Stimulated activated CD4-positive, alpha-beta T cell treated with anti-CD3 and anti-CD28 coated beads, Interleukin-12 subunit alpha, Interleukin-12 subunit beta, amount 100 ng/mL, for 48 hours (primary cell): ENCODE data around the gene MPHOSPH10.
"Not testable (repeated sequence)": the region's sequence is repeated elsewhere in the genome, so short reads cannot be mapped to it uniquely, and the experiment has no call there.

Experiments
- DNase-seq, 3 donors: peaks; one replicate each; pipeline ENCODE4 v3.0.0-alpha.2; 2020; ENCODE audit warnings: low read depth in 2 of 3, low spot score in 1 of 3

MPHOSPH10 gene

DNA sequence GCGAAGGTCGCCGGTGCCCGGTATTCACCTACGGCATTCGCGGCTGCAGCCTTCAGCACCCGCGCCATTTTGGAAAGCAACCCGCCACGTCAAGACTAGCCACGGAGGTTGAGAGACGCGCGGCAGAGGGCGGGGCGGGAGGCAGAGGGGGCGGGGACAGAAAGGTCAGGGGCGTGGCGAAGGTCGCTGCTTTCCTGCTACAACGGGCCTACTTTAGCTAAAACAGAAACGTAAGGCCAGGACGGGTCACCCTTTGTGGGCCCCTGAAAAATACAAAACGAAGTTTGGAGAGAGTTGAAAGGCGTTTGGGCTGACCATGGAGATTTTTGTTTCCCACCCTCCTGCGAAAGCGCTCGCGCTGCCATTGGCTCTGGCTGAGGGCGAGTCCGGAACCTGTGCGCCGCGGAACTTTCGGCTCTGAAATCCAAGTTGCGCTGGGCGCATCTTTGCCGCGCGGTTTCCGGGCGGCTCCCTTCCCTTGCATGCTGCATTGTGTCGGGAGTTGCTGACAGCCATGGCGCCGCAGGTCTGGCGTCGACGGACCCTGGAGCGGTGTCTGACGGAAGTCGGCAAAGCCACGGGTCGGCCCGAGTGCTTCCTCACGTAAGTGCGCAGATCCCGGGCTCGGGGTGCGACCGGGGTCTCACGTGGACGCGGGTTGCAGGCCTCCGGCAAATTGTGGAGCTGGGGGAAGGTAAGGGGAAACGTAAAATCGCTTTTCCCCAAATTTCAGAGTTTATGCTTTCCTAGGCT lies at the start of gene MPHOSPH10, which contains the start of gene MCEE:
Gene MPHOSPH10, plus strand, starts transcription at position 483 of the 753 bp plus-strand sequence. Its CDS starts 32 bp downstream, at position 515.
Gene MCEE, minus strand, starts transcription at position 78 of the 753 bp plus-strand sequence. Its CDS starts 10 bp downstream, at position 68.
- DNase-seq, result peak; percentile 86 to 89 (median 88)

GRCh38 chr2:71082402-71083252 lies 47.8 kb upstream of the MPHOSPH10 start:
- DNase-seq, result peak; percentile 45 to 59 (median 54)

- DNase-seq, result not testable (repeated sequence)
Measured at GRCh38 chr2:71083297-71083696, 47.1 kb upstream of the MPHOSPH10 start.

- not testable (repeated sequence) for DNase-seq
Measured at GRCh38 chr2:71083752-71084312, 46.6 kb upstream of the MPHOSPH10 start.

DNA sequence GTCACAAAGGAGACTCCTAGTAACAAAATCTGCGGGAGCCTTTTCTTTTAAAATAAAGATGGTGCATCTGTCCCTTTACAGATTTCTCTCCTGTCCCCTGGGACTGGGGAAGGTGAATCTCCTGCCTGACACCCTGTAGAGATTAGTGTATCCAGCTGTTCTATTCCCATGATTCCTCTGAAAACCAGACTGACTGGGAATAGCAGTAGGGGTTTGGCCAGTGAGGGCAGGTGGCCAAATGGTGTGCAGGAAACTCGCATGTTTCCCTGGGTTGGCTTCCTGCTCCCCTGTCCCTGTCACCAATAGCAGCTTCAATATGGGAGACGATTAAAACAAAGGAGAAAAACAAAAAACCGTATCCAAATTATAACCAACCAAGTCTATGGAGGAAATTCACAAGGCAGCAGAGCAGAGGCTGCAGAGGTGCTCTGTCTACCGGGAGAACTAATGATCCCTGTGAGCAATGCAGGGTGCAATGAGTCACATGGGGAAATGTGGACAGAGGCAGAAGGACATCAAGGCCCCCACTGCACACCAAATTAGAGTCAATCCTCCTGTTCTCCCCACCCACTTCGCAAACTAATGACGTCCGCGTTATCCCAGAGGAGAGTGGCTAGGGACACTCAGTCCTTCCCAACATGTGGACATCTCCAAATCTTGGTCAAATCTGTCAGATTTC lies 45.0 kb upstream of the MPHOSPH10 start:
- not testable (repeated sequence) for DNase-seq

- not testable (repeated sequence) for DNase-seq
Measured at GRCh38 chr2:71089475-71089874, 41.0 kb upstream of the MPHOSPH10 start.

GRCh38 chr2:71091808-71092207 lies 38.6 kb upstream of the MPHOSPH10 start:
- DNase-seq, result not testable (repeated sequence)

DNA sequence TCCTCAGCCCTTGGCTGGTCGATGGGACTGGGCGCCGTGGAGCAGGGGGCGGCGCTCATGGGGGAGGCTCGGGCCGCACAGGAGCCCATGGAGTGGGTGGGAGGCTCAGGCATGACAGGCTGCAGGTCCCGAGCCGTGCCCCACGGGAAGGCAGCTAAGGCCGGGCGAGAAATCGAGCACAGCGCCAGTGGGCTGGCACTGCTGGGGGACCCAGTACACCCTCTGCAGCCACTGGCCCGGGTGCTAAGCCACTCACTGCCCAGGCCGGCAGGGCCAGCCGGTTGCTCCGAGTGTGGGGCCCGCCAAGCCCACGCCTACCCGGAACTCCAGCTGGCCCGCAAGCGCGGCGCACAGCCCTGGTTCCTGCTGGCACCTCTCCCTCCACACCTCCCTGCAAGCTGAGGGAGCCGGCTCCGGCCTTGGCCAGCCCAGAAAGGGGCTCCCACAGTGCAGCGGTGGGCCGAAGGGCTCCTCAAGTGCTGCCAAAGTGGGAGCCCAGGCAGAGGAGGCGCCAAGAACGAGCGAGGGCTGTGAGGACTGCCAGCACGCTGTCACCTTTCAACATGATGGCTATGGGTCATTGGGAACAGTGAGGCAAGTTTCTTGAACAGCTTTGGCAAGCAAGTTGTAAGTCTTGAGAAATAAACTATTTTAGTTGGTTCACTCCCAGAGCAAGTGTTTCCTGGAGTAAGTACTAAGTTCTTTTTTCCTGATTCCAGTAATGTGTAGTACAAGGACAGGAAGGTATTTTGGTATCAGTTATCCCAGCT lies 37.8 kb upstream of the MPHOSPH10 start:
- DNase-seq, result not testable (repeated sequence)

- DNase-seq, result peak; percentile 25 to 47 (median 43)
Measured at GRCh38 chr2:71100195-71100964, 30.1 kb upstream of the MPHOSPH10 start.

DNA sequence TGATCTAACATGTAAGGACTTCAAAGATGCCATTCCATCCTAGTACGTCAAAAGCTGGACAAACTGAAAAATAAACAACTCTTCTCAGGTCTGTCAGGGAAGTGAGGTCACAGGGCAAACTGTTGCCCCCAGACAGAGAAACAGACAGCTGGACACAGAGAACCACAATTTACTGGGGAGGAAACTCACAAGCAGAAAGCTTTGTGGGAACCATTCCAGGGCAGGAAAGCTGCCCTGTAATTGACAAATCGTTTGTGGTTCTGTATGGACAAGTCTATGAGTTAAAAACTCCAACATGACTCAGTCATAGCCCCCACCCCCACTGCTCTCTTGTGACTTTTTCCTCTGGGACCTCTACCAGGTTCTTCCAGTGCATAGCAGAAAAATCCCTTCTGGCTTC lies 28.8 kb upstream of the MPHOSPH10 start:
- DNase-seq, result no peak

DNA sequence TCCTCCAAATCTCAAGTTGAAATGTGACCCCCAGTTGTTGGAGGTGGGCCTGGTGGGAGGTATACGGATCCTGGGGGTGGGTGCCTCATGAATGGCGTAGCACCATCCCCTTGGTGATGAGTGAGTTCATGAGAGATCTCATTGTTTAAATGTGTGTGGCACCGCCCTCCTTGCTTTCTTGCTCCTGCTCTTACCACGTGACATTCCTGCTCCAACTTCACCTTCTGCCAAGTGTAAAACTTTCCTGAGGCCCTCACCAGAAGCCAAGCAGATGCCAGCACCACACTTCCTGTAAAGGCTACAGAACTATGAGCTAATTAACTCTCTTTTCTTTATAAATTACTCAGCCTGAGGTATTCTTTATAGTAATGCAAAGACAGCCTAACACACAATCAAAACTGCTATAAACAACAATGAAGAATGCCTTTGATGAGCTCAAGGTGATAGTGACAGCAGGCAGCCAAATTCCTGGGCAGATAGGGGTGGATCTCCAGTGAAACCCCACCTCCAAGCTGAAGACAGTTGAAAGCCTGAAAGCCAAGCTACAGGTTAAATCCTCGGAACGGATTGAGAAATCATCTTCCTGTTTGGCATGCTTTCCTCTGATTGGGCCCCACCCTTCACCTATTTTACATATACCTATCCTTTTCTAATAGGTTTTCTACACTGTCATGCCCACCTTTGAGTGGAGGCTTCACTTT lies 27.3 kb upstream of the MPHOSPH10 start:
- DNase-seq, result no peak

DNA sequence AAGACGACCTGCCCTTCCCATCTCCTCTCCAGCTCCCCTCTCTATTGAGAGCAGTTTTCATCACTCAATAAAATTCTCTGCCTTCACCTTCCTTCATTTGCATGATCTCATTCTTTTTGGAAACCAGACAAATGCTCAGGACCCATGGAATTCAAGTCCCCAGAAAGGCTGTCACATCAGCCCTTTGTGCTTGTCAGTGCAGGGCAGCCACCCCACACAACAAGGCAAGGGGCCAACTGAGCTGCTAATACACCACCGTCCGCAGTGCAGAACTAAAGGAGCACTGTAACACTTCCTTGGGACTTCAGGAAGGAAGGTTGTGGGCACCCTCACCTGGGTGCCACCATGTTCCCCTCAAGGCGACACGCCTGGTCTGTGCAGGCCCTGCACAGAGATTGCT lies 26.6 kb upstream of the MPHOSPH10 start:
- no peak for DNase-seq

DNA sequence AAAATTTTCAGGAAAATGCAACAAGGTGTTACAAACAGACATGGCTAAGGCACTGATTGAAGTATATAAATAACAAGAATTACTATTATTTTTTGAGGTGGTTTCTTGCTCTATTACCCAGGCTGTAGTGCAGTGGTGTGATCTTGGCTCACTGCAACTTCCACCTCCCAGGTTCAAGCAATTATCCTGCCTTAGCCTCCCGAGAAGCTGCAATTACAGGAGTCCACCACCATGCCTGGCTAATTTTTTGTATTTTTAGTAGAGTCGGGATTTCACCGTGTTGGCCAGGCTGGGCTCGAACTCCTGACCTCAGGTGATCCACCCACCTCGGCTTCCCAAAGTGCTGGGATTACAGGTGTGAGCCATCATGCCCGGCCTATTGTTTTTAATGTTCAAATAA lies 24.0 kb upstream of the MPHOSPH10 start:
- DNase-seq, result not testable (repeated sequence)

DNA sequence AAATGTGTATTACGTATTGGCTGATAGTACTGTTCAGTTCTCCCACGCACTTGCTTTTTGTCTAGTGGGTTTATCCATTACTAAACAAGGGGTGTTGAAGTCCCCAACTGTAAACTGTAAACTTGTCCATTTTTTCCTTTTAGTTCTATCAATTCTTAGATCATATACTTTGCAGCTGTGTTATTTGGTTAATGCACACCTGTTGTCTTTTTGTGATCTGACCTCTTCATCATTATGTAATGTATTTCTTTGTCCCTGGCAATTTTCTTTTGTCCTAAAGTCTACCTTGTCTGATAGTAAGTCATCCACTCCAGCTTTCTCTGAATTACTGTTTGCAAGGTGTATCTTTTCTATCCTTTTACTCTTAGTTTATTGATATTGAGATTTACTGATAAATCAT lies 22.3 kb upstream of the MPHOSPH10 start:
- no peak for DNase-seq

DNA sequence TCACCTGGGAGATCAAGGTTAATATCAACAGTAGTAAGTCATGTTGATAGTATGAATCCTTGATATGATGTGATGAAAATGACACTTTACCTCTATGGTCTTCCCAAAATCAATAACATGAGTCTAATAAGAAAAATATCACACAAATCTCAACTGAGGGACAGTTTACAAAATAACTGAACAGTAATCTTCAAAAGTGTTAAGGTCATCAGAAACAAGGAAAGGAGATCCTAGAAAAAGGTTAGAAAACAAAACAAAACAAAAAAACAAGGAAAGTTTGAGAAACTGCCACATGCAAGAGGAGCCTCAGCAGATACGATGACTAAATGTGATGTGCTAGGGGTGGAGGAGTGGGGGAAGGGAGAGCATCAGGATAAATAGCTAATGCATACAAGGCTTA lies 16.6 kb upstream of the MPHOSPH10 start:
- DNase-seq, result no peak

DNA sequence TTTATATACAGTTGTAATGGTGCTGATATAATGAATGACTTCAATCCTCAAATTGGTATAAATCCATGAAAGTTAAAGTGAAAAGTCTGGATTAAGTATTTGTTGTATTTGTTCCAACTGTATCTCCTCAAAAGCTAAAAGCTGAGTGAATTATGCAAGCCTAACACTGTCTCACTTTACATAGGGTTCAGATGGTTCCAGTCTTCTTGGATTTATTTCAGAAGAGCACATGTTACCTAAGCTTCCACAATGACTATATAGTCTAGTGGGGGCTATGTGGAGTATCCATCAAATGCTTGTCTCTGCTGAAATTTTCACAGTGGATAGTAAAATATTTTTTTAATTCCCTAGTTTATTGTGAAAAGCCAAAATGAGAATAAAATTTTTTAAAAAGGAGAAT lies 13.4 kb upstream of the MPHOSPH10 start:
- DNase-seq, result no peak

DNA sequence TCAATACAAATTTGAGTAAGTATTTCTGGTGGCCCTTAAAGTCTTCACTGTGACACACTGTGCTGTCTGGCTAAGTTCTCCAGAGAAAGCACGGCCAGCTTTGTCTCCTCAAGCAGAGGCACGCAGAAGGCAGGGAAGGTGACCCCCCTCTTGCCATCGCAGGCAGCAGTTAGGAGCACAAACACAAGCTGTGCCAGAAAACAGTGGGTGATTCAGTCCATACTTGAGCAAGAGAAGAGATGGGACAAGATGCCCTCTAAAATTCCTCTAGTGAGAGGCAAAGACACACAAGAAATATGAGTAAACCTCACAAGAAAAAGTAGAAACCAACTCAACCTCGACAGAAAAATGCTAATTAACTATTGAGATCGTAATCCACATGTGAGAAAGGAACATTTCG lies 10.2 kb upstream of the MPHOSPH10 start:
- no peak for DNase-seq

GRCh38 chr2:71121479-71121878 lies 9.0 kb upstream of the MPHOSPH10 start:
- DNase-seq, result no peak
